ENCODE measurements around the gene C3orf20.

Gene C3orf20

DNA sequence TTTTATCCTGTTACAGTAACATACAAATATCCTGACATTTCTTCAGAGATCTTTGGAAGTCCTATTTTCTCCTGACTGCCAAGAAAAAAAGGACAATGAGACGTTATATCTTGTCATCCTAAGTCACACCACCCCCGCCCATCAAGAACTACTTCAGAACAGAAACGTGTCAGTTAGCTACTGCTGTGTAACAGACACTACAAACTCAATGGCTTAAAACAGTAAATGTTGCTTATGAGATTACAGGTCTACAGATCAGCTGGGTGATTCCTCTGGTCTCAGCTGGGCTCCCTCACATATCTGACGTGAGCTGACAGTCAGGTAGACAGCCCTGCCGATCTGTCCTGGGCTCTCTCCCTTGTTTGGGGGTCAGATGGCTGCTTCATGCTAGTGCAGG, 43.8 kb upstream of the C3orf20 start:
- no peak for DNase-seq
- peaks cover 0 to 4% (median 0%) of the 10 kb centered on the region in 3 donors for H3K9me3 ChIP-seq
- intact Hi-C loops (cut with DNase I; ENCODE audit: low total_unique reads): no loop called here
- TF ChIP-seq, protein P1, sequence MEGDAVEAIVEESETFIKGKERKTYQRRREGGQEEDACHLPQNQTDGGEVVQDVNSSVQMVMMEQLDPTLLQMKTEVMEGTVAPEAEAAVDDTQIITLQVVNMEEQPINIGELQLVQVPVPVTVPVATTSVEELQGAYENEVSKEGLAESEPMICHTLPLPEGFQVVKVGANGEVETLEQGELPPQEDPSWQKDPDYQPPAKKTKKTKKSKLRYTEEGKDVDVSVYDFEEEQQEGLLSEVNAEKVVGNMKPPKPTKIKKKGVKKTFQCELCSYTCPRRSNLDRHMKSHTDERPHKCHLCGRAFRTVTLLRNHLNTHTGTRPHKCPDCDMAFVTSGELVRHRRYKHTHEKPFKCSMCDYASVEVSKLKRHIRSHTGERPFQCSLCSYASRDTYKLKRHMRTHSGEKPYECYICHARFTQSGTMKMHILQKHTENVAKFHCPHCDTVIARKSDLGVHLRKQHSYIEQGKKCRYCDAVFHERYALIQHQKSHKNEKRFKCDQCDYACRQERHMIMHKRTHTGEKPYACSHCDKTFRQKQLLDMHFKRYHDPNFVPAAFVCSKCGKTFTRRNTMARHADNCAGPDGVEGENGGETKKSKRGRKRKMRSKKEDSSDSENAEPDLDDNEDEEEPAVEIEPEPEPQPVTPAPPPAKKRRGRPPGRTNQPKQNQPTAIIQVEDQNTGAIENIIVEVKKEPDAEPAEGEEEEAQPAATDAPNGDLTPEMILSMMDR (IDR thresholded peaks at IDR 0.05): no peak
- H3K27me3 ChIP-seq: peaks cover 0 to 34% of the 10 kb centered on the region in 2 donors
- no peaks in the 10 kb centered on the region for H3K4me1 ChIP-seq
- no peak overlapping the region for H3K27ac ChIP-seq
- no peaks in the 10 kb centered on the region for H3K36me3 ChIP-seq
- H3K4me3 ChIP-seq: no peak overlapping the region

DNA sequence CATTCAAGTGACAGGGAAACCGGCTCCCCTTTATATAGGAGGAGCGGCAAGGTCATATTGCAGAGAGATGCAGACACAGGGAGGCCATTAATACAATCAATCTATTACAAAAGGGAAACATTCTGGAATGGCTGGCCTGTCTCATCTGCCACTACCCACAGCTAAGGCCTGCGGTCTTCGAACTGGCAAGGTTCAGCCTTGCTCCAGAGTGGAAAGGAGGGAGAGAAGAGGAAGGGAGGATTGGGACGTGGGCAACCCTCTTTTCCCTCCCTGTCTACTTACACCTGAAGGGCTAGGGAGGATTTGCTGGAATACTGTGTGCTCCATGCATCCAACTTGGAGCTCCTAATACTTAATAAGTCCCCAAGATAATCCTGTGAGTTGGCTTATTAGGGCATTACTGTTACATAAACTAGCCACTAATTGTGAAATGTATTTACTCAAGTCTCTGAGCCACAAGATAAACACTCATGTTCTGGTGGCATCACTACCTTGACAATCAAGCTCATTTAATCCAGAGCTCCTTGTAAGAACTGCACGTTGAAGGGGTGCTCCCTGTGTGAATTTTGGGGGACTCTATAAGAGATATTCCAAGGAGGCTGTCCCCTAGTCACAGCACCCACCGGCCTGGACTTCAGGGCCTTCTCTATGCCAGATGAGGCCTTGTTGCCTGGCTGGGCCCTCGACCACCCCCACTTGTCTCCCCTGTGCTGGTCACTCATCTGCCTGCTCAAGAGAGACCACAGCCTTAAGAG, 43.1 kb upstream of the C3orf20 start:
- H3K4me3 ChIP-seq: no peak overlapping the region
- peaks cover 0 to 40% of the 10 kb centered on the region in 2 donors for H3K27me3 ChIP-seq
- intact Hi-C loops (cut with DNase I; ENCODE audit: low total_unique reads): no loop called here
- H3K4me1 ChIP-seq: no peaks in the 10 kb centered on the region
- no peak for DNase-seq
- H3K36me3 ChIP-seq: no peaks in the 10 kb centered on the region
- H3K27ac ChIP-seq: no peak overlapping the region
- TF ChIP-seq, protein P1 (IDR thresholded peaks at IDR 0.05): no peak
- peaks cover 0 to 4% (median 0%) of the 10 kb centered on the region in 3 donors for H3K9me3 ChIP-seq

DNA sequence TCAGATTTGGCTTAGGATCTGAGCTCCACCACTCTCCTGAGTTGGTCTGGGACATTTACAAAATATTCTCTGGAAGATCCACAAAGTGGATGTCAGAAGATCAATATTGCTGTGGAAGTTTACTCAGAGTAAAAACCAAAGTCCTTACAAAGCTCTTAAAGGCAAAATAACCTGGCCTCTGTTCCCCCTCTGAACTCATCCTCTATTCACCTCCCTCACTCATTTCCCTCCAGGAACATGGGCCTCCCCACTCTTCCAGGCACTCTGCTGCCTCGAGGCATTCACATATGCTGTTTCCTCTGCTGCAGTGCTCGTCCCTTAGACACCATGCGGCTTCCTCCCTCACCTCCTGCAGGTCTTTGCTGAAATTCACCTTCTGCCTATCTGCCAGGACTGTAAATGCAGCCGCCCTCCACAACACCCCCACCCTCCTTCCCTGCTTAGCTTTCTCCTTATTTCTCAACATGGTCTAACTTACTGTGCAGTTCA, 42.5 kb upstream of the C3orf20 start:
- peaks cover 0 to 4% (median 0%) of the 10 kb centered on the region in 3 donors for H3K9me3 ChIP-seq
- H3K27me3 ChIP-seq: peaks cover 0 to 44% of the 10 kb centered on the region in 2 donors
- H3K4me1 ChIP-seq: no peaks in the 10 kb centered on the region
- TF ChIP-seq, protein P1 (IDR thresholded peaks at IDR 0.05): no peak
- no peak overlapping the region for H3K27ac ChIP-seq
- H3K36me3 ChIP-seq: no peaks in the 10 kb centered on the region
- H3K4me3 ChIP-seq: no peak overlapping the region
- no peak for DNase-seq
- intact Hi-C loops (cut with DNase I; ENCODE audit: low total_unique reads): no loop called here

DNA sequence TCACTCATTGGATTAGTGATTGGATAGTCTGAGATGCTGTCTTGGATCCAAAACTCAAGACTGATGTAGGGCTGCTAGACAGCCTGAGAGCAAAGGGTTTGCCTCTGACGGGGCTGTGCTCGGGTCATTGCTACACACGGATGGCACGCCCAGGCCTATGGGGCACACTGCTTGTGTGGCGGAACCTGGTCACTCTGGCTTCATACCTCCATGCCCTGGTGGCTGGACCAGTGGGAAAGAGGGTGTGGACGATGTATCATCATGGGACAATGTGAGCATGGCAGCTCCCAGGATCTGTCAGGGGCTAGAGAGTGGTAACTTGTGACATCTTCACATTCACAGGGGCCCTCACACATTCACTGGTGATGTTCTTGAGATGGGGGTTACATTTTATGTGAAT, 41.5 kb upstream of the C3orf20 start:
- Histone ChIP-seq H3K36me3 (no peaks in the 10 kb centered on the region), H3K27ac (no peak overlapping the region), H3K4me3 (no peak overlapping the region), H3K9me3 (peaks cover 0 to 3% (median 0%) of the 10 kb centered on the region in 3 donors), H3K27me3 (peaks cover 0 to 35% of the 10 kb centered on the region in 2 donors), H3K4me1 (no peaks in the 10 kb centered on the region)
- intact Hi-C loops (cut with DNase I; ENCODE audit: low total_unique reads): no loop called here
- TF ChIP-seq, protein P1 (IDR thresholded peaks at IDR 0.05): no peak
- no peak for DNase-seq

DNA sequence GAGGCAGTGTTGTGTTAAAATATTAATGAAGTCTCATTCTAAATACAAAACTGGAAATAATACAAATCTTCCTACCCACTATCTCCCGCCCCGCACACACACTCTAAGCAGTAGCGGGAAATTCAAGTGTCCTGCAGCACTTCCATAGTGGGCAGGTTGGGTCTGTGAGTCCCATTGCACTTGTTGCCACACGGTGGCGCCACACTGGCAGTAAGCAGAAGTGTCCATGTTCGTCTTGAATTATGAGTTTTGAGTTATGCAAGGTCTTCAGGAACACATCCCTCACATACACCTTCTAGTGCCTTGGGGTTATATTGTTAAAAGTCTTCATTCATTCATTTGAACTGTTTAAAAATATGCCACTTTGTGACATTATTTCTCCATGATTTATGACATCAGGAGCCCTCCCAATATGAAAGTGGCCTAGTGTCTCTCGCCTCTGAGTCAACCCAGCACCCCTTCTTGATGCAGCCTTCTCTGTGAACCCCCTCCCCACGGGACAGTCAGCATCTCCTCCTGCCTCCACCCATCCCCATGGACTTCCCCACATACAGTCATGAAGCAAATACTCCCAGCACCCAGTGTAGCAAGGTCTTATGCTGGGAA, 41.0 kb upstream of the C3orf20 start:
- no peak overlapping the region for H3K4me3 ChIP-seq

More for the DNA sequence above, 41.0 kb upstream of the C3orf20 start:
- H3K36me3 ChIP-seq: no peaks in the 10 kb centered on the region
- H3K27ac ChIP-seq: no peak overlapping the region
- H3K27me3 ChIP-seq: peaks cover 0 to 30% of the 10 kb centered on the region in 2 donors
- intact Hi-C loops (cut with DNase I; ENCODE audit: low total_unique reads): no loop called here
- peak in 1 of 2 donors; percentile 50 for DNase-seq
- TF ChIP-seq, protein P1 (IDR thresholded peaks at IDR 0.05): peak; percentile 38 to 53
- H3K9me3 ChIP-seq: no peaks in the 10 kb centered on the region
- no peaks in the 10 kb centered on the region for H3K4me1 ChIP-seq

Data from tibial artery (tissue), 4 donors.